ENCODE results near the gene B2M. TPM values are rescaled to one million over a fixed set of nuclear protein-coding genes. Genes with fewer than 3 reads are reported as not detected.

B2M gene
- total RNA-seq, 4 donors from 2014 or later: 2,538 to 3,855 (median 2,897) TPM

- Histone ChIP-seq H3K4me3 (replicated peaks in 1 of 3) (no peak overlapping the region), H3K4me1 (no peaks in the 10 kb centered on the region), H3K9me3 (no peaks in the 10 kb centered on the region), H3K27me3 (no peaks in the 10 kb centered on the region), H3K36me3 (no peaks in the 10 kb centered on the region), H3K27ac (no peak overlapping the region)
- WGBS, 2 donors: 89 to 92% methylated on average over 1 of the region's 1 CpG
- intact Hi-C loops (cut with DNase I): no loop called here
- DNase-seq: no peak
- TF ChIP-seq POLR2A (IDR thresholded peaks at IDR 0.05) (no peak), CTCF (IDR thresholded peaks at IDR 0.05) (no peak)
Measured at GRCh38 chr15:44705986-44706385, 5.3 kb upstream of the B2M start.

- 100% methylated on average over 2 of the region's 2 CpGs; no CpG with 5 or more reads in 1 of the 2 donors for WGBS, 2 donors
- DNase-seq: no peak
- H3K4me3 ChIP-seq (replicated peaks in 1 of 3): no peak overlapping the region
- no peak overlapping the region for H3K27ac ChIP-seq
- TF ChIP-seq CTCF (IDR thresholded peaks at IDR 0.05) (no peak), POLR2A (IDR thresholded peaks at IDR 0.05) (no peak)
- no peaks in the 10 kb centered on the region for H3K4me1 ChIP-seq
- H3K36me3 ChIP-seq: no peaks in the 10 kb centered on the region
- intact Hi-C loops (cut with DNase I): no loop called here
- H3K9me3 ChIP-seq: no peaks in the 10 kb centered on the region
- no peaks in the 10 kb centered on the region for H3K27me3 ChIP-seq
Measured at GRCh38 chr15:44706401-44706800, 4.9 kb upstream of the B2M start.

GRCh38 chr15:44706946-44707636 lies 4.2 kb upstream of the B2M start:
- Histone ChIP-seq H3K4me1 (no peaks in the 10 kb centered on the region), H3K27ac (no peak overlapping the region), H3K36me3 (no peaks in the 10 kb centered on the region), H3K4me3 (replicated peaks in 1 of 3) (no peak overlapping the region), H3K27me3 (no peaks in the 10 kb centered on the region), H3K9me3 (no peaks in the 10 kb centered on the region)
- DNase-seq: no peak
- WGBS, 2 donors: 75 to 79% methylated on average over 1 to 2 of the region's 2 CpGs
- intact Hi-C loops (cut with DNase I): no loop called here
- TF ChIP-seq POLR2A (IDR thresholded peaks at IDR 0.05) (no peak), CTCF (IDR thresholded peaks at IDR 0.05) (no peak)

GRCh38 chr15:44710236-44711095 lies 851 bp upstream of the B2M start:
- no peak for TF ChIP-seq POLR2A (IDR thresholded peaks at IDR 0.05)
- Histone ChIP-seq H3K27ac (peak overlapping the region; percentile 71 to 100 (median 99)), H3K27me3 (no peaks in the 10 kb centered on the region), H3K36me3 (peaks cover under 1 to 5% of the 10 kb centered on the region in 2 donors), H3K4me3 (replicated peaks in 1 of 3) (peak overlapping the region; percentile 29 to 99 (median 98)), H3K9me3 (no peaks in the 10 kb centered on the region), H3K4me1 (peaks cover 0 to 16% of the 10 kb centered on the region in 2 donors)
- intact Hi-C loops (cut with DNase I): no loop called here
- no peak for DNase-seq
- 31 to 34% methylated on average over 11 of the region's 11 CpGs for WGBS, 2 donors

GRCh38 chr15:44711743-44712345 lies 527 bp downstream of the B2M start:
- WGBS, 2 donors: 1% methylated on average over 25 to 39 of the region's 46 CpGs
- intact Hi-C loops (cut with DNase I): no loop called here
- no peaks in the 10 kb centered on the region for H3K9me3 ChIP-seq
- peak overlapping the region; percentile 83 to 99 (median 98) for H3K4me3 ChIP-seq (replicated peaks in 1 of 3)
- H3K4me1 ChIP-seq: peaks cover 0 to 17% of the 10 kb centered on the region in 2 donors
- H3K27ac ChIP-seq: peak overlapping the region; percentile 98 to 100 (median 99)
- H3K27me3 ChIP-seq: no peaks in the 10 kb centered on the region
- TF ChIP-seq POLR2A (IDR thresholded peaks at IDR 0.05): no peak
- TF ChIP-seq CTCF (IDR thresholded peaks at IDR 0.05): no peak
- peak; percentile 42 to 49 for DNase-seq
- peaks cover 14 to 18% of the 10 kb centered on the region in 2 donors for H3K36me3 ChIP-seq

Data from thyroid gland (tissue), 4 donors.